ENCODE results near the gene WAC. TPM values are rescaled to one million over a fixed set of nuclear protein-coding genes. Genes with fewer than 3 reads are reported as not detected.
"Not testable (repeated sequence)": the region's sequence is repeated elsewhere in the genome, so short reads cannot be mapped to it uniquely, and the experiment has no call there.

The WAC gene
- total RNA-seq, 3 donors from 2014 or later (not counting 1 experiment from before 2014, with no cell fraction given), result 225 to 245 (median 226) TPM

- H3K36me3 ChIP-seq (ENCODE audit: control insufficient read depth, insufficient read depth, low read length), result no peaks in the 10 kb centered on the region
- no peaks in the 10 kb centered on the region for H3K9me3 ChIP-seq (ENCODE audit: control insufficient read depth, insufficient read depth, low read length)
- H3K4me3 Mint-ChIP-seq, result no peak overlapping the region
- WGBS (ENCODE audit: insufficient coverage), result 86% methylated on average over 3 of the region's 3 CpGs
- H3K9me3 Mint-ChIP-seq, result no peaks in the 10 kb centered on the region
- no peak overlapping the region for H3K4me3 ChIP-seq (ENCODE audit: low read length)
- intact Hi-C loops (cut with micrococcal nuclease), result no loop called here
- no peaks in the 10 kb centered on the region for H3K4me1 ChIP-seq (ENCODE audit: control insufficient read depth, insufficient read depth, low read length)
- no peak overlapping the region for H3K27ac ChIP-seq (ENCODE audit: low read length)
- DNase-seq, result no peak
- no peaks in the 10 kb centered on the region for H3K27me3 ChIP-seq (ENCODE audit: control insufficient read depth, insufficient read depth, low read length)
- ATAC-seq, result no peak
- H3K27ac Mint-ChIP-seq, result no peak overlapping the region
- TF ChIP-seq CTCF (IDR thresholded peaks at IDR 0.05), result no peak
- no peaks in the 10 kb centered on the region for H3K36me3 Mint-ChIP-seq
- H3K27me3 Mint-ChIP-seq (ENCODE audit: low read depth in 2 of 2), result peaks cover 0 to 4% of the 10 kb centered on the region in 2 donors
- H3K4me1 Mint-ChIP-seq, result no peaks in the 10 kb centered on the region
Observed at GRCh38 chr10:28509286-28509685, 23.6 kb upstream of the WAC start.

- H3K36me3 ChIP-seq (ENCODE audit: control insufficient read depth, insufficient read depth, low read length), result no peaks in the 10 kb centered on the region
- H3K27ac ChIP-seq (ENCODE audit: low read length), result no peak overlapping the region
- TF ChIP-seq CTCF (IDR thresholded peaks at IDR 0.05), result no peak
- Mint-ChIP-seq H3K36me3 (no peaks in the 10 kb centered on the region), H3K27ac (no peak overlapping the region), H3K4me3 (no peak overlapping the region), H3K4me1 (no peaks in the 10 kb centered on the region), H3K27me3 (ENCODE audit: low read depth in 2 of 2) (peaks cover 0 to 2% of the 10 kb centered on the region in 2 donors), H3K9me3 (no peaks in the 10 kb centered on the region)
- no peaks in the 10 kb centered on the region for H3K27me3 ChIP-seq (ENCODE audit: control insufficient read depth, insufficient read depth, low read length)
- WGBS (ENCODE audit: insufficient coverage), result 93% methylated on average over 1 of the region's 1 CpG
- DNase-seq (no peak), ATAC-seq (no peak)
- no peak overlapping the region for H3K4me3 ChIP-seq (ENCODE audit: low read length)
- intact Hi-C loops (cut with micrococcal nuclease), result no loop called here
- no peaks in the 10 kb centered on the region for H3K9me3 ChIP-seq (ENCODE audit: control insufficient read depth, insufficient read depth, low read length)
- H3K4me1 ChIP-seq (ENCODE audit: control insufficient read depth, insufficient read depth, low read length), result no peaks in the 10 kb centered on the region
Observed at GRCh38 chr10:28514648-28515047, 18.3 kb upstream of the WAC start.

GRCh38 chr10:28520346-28520745, 12.6 kb upstream of the WAC start:
- H3K9me3 Mint-ChIP-seq, result peaks cover 2 to 8% of the 10 kb centered on the region in 2 donors
- H3K4me1 Mint-ChIP-seq, result no peaks in the 10 kb centered on the region
- intact Hi-C loops (cut with micrococcal nuclease), result no loop called here
- Histone ChIP-seq H3K4me3 (ENCODE audit: low read length) (no peak overlapping the region), H3K4me1 (ENCODE audit: control insufficient read depth, insufficient read depth, low read length) (no peaks in the 10 kb centered on the region), H3K27ac (ENCODE audit: low read length) (no peak overlapping the region), H3K36me3 (ENCODE audit: control insufficient read depth, insufficient read depth, low read length) (peaks cover 13% of the 10 kb centered on the region), H3K27me3 (ENCODE audit: control insufficient read depth, insufficient read depth, low read length) (no peaks in the 10 kb centered on the region), H3K9me3 (ENCODE audit: control insufficient read depth, insufficient read depth, low read length) (peaks cover 3% of the 10 kb centered on the region)
- no peak for ATAC-seq
- no peak for TF ChIP-seq CTCF (IDR thresholded peaks at IDR 0.05)
- no peak overlapping the region for H3K4me3 Mint-ChIP-seq
- no peak overlapping the region for H3K27ac Mint-ChIP-seq
- no peaks in the 10 kb centered on the region for H3K27me3 Mint-ChIP-seq (ENCODE audit: low read depth in 2 of 2)
- no peak for DNase-seq
- WGBS (ENCODE audit: insufficient coverage), result 100% methylated on average over 2 of the region's 3 CpGs
- peaks cover 19% of the 10 kb centered on the region for H3K36me3 Mint-ChIP-seq

- H3K4me1 Mint-ChIP-seq; DNase-seq; H3K27ac Mint-ChIP-seq; H3K27me3 ChIP-seq (ENCODE audit: control insufficient read depth, insufficient read depth, low read length); intact Hi-C loops (cut with micrococcal nuclease); ATAC-seq; H3K27me3 Mint-ChIP-seq (ENCODE audit: low read depth in 2 of 2); H3K4me1 ChIP-seq (ENCODE audit: control insufficient read depth, insufficient read depth, low read length); H3K9me3 ChIP-seq (ENCODE audit: control insufficient read depth, insufficient read depth, low read length); H3K27ac ChIP-seq (ENCODE audit: low read length); H3K4me3 Mint-ChIP-seq; H3K9me3 Mint-ChIP-seq; H3K4me3 ChIP-seq (ENCODE audit: low read length): not testable (repeated sequence)
- WGBS (ENCODE audit: insufficient coverage), result 98% methylated on average over 4 of the region's 4 CpGs
- H3K36me3 Mint-ChIP-seq, result peaks cover 19% of the 10 kb centered on the region
- peaks cover 17% of the 10 kb centered on the region for H3K36me3 ChIP-seq (ENCODE audit: control insufficient read depth, insufficient read depth, low read length)
Observed at GRCh38 chr10:28520828-28521227, 12.1 kb upstream of the WAC start.

GRCh38 chr10:28521961-28522360, 11.0 kb upstream of the WAC start:
- intact Hi-C loops (cut with micrococcal nuclease); H3K9me3 ChIP-seq (ENCODE audit: control insufficient read depth, insufficient read depth, low read length); H3K4me1 Mint-ChIP-seq; H3K4me3 ChIP-seq (ENCODE audit: low read length); H3K27me3 Mint-ChIP-seq (ENCODE audit: low read depth in 2 of 2); H3K27me3 ChIP-seq (ENCODE audit: control insufficient read depth, insufficient read depth, low read length); ATAC-seq; H3K4me3 Mint-ChIP-seq; DNase-seq; H3K4me1 ChIP-seq (ENCODE audit: control insufficient read depth, insufficient read depth, low read length); H3K27ac ChIP-seq (ENCODE audit: low read length); H3K9me3 Mint-ChIP-seq; H3K27ac Mint-ChIP-seq: not testable (repeated sequence)
- peaks cover 19% of the 10 kb centered on the region for H3K36me3 ChIP-seq (ENCODE audit: control insufficient read depth, insufficient read depth, low read length)
- WGBS (ENCODE audit: insufficient coverage), result 98% methylated on average over 11 of the region's 11 CpGs
- H3K36me3 Mint-ChIP-seq, result peaks cover 19% of the 10 kb centered on the region

All from natural killer cell (primary cell).